HCT116 (cell line): ENCODE measurements around the gene SDE2. TPM values are rescaled to one million over a fixed set of nuclear protein-coding genes. Genes with fewer than 3 reads are reported as not detected.

Experiments
- ATAC-seq: fragments of 200-7000 bp; cut with Tn5 transposase; 2 replicates; pipeline ENCODE4 v1.9.1; 2020; ENCODE audit warnings: mild to moderate bottlenecking, moderate library complexity
- BruUV-seq: library from RNA; stranded (reverse); fragments of 400-500 nt; replicated peaks from 2 replicates; lab custom pipeline; 2021; lab: Mats Ljungman, UMichigan
- CTCF ChIA-PET: fragments of 300-600 bp; sonication (Branson Sonifier 250); formaldehyde crosslinking; loops from one replicate; lab custom pipeline; 2021; ENCODE audit warnings: antibody characterized with exemption; lab: Charles Lee
- POLR2A ChIA-PET: fragments of 300-600, 350-600 bp; sonication (Branson Sonifier 250); formaldehyde crosslinking; loops from one replicate; lab custom pipeline; 2021; ENCODE audit warnings: antibody characterized with exemption; lab: Charles Lee
- RAD21 ChIA-PET, 2 experiments: fragments of 300-600 bp; sonication (Branson Sonifier 250); formaldehyde crosslinking; loops; one replicate each; lab custom pipeline; 2023; ENCODE audit warnings: low total read pairs in 2 of 2; ENCODE audit not compliant: uncharacterized antibody in 2 of 2, unreplicated experiment in 2 of 2, low non-redundant PET in 1 of 2; lab: Charles Lee
- DNase-seq: peaks from one replicate; pipeline ENCODE4 v3.0.0-alpha.2; 2010; ENCODE audit warnings: low read depth, low spot score
- H2AFZ ChIP-seq: fragments of 200-600 bp; shearing (Covaris generic), sonication (generic); 2 replicates; pipeline ENCODE4 v1.6.1; 2017; ENCODE audit warnings: low read depth, mixed run types, mixed read lengths, antibody characterized with exemption, low read length; ENCODE audit not compliant: poor library complexity, severe bottlenecking
- H3K27ac ChIP-seq: 2 replicates; pipeline ENCODE4 v1.5.1; 2012; ENCODE audit warnings: low read depth, low read length
- H3K27me3 ChIP-seq: fragments of 200-600 bp; sonication (generic); 2 replicates; pipeline ENCODE4 v1.6.1; 2016; ENCODE audit warnings: mixed run types, low read length, mixed read lengths; ENCODE audit not compliant: insufficient read depth
- H3K36me3 ChIP-seq, 2 experiments: fragments of 200-500 bp in 1 of 2; fragments of 200-600 bp in 1 of 2; sonication (Bioruptor generic) in 1 of 2; sonication (generic) in 1 of 2; 2 replicates each; pipeline versions ENCODE4 v1.5.1 to v1.6.1; 2014 to 2016; ENCODE audit warnings: low read length in 2 of 2, inconsistent platforms in 1 of 2, mixed read lengths in 1 of 2, mixed run types in 1 of 2; ENCODE audit not compliant: insufficient read depth in 2 of 2, control insufficient read depth in 1 of 2
- H3K4me1 ChIP-seq, 2 experiments: fragments of 200-600 bp in 1 of 2; sonication (generic) in 1 of 2; 2 replicates each; pipeline versions ENCODE4 v1.5.1 to v1.6.1; 2012 to 2017; ENCODE audit warnings: low read length in 2 of 2, inconsistent platforms in 1 of 2, mild to moderate bottlenecking in 1 of 2, mixed read lengths in 1 of 2, mixed run types in 1 of 2, moderate library complexity in 1 of 2; ENCODE audit not compliant: insufficient read depth in 2 of 2, control insufficient read depth in 1 of 2
- H3K4me2 ChIP-seq: fragments of 200-600 bp; sonication (generic); 2 replicates; pipeline ENCODE4 v1.6.1; 2017; ENCODE audit warnings: mixed run types, low read length, mixed read lengths
- H3K4me3 ChIP-seq, 2 experiments: fragments of 200-600 bp in 1 of 2; sonication (generic) in 1 of 2; replicated peaks in 1 of 2; 2 replicates each; pipeline ENCODE4 v1.5.1; 2011 to 2016; ENCODE audit warnings: low read length in 2 of 2, control low read depth in 1 of 2, low read depth in 1 of 2, mild to moderate bottlenecking in 1 of 2, mixed read lengths in 1 of 2, mixed run types in 1 of 2
- H3K79me2 ChIP-seq: fragments of 200-600 bp; sonication (generic); 2 replicates; pipeline ENCODE4 v1.6.1; 2017; ENCODE audit warnings: mild to moderate bottlenecking, mixed run types, low read length, moderate library complexity, mixed read lengths; ENCODE audit not compliant: insufficient read depth
- H3K9ac ChIP-seq: fragments of 200-600 bp; sonication (generic); 2 replicates; pipeline ENCODE4 v1.6.1; 2016; ENCODE audit warnings: low read length, mixed read lengths
- H3K9me2 ChIP-seq: fragments of 200-600 bp; sonication (generic), shearing (Covaris generic); 2 replicates; pipeline ENCODE4 v1.6.1; 2017; ENCODE audit warnings: mixed run types, mild to moderate bottlenecking, moderate library complexity; ENCODE audit not compliant: insufficient read depth
- H3K9me3 ChIP-seq, 2 experiments: fragments of 200-500 bp in 1 of 2; fragments of 200-600 bp in 1 of 2; sonication (Bioruptor generic) in 1 of 2; sonication (generic) in 1 of 2; 2 replicates each; pipeline ENCODE4 v1.6.1; 2014 to 2017; ENCODE audit warnings: low read length in 2 of 2, mixed read lengths in 2 of 2, inconsistent platforms in 1 of 2, low read depth in 1 of 2, mild to moderate bottlenecking in 1 of 2, mixed run types in 1 of 2, moderate library complexity in 1 of 2; ENCODE audit not compliant: control insufficient read depth in 1 of 2, insufficient read depth in 1 of 2
- H4K20me1 ChIP-seq: fragments of 200-600 bp; sonication (generic), shearing (Covaris generic); 2 replicates; pipeline ENCODE4 v1.6.1; 2017; ENCODE audit warnings: mixed run types, mild to moderate bottlenecking, moderate library complexity; ENCODE audit not compliant: insufficient read depth
- ATF3 ChIP-seq: IDR thresholded peaks from 2 replicates; pipeline ENCODE4 v1.6.1; 2012
- EGR1 ChIP-seq: IDR thresholded peaks from 2 replicates; pipeline ENCODE4 v1.6.1; 2012; ENCODE audit warnings: low read depth
- ELF1 ChIP-seq: IDR thresholded peaks from 2 replicates; pipeline ENCODE4 v1.6.1; 2012; ENCODE audit warnings: low read depth, borderline replicate concordance
- POLR2A ChIP-seq: IDR thresholded peaks from 2 replicates; pipeline ENCODE4 v1.7.0; 2011; ENCODE audit warnings: borderline replicate concordance; ENCODE audit not compliant: insufficient read depth, insufficient read length; ENCODE audit errors: extremely low read depth
- SIN3A ChIP-seq: IDR thresholded peaks from 2 replicates; pipeline ENCODE4 v1.6.1; 2012; ENCODE audit warnings: low read depth
- ZFX ChIP-seq: fragments of 450-650 bp; IDR thresholded peaks from 2 replicates; pipeline ENCODE4 v1.6.1; 2017
- ZNF274 ChIP-seq: fragments of 200-500 bp; sonication (Bioruptor generic); IDR thresholded peaks from 2 replicates; pipeline ENCODE4 v1.6.1; 2014; ENCODE audit warnings: mild to moderate bottlenecking, low read depth, low read length, inconsistent platforms
- intact Hi-C: fragments of 100-400 bp; cut with micrococcal nuclease; formaldehyde crosslinking; loops from 2 replicates; pipeline ENCODE4 v1.10.0; 2022
- total RNA-seq: library from RNA; stranded (reverse); gene quantifications from one replicate; pipeline ENCODE4 v1.2.1, GENCODE V29; 2021; ENCODE audit not compliant: unreplicated experiment

The SDE2 gene
- total RNA-seq, 1 experiment from 2014 or later = 22.5 TPM

GRCh38 chr1:225950905-225951497 lies 48.1 kb downstream of the SDE2 start:
- H3K4me1 ChIP-seq = peaks cover 3% of the 10 kb centered on the region in 2 experiments; a peak in 1 of 4 replicates
- no peaks in the 10 kb centered on the region for H3K27me3 ChIP-seq
- no peak overlapping the region for H3K27ac ChIP-seq
- H3K9ac ChIP-seq = no peak overlapping the region
- H2AFZ ChIP-seq = no peak overlapping the region
- no TSS peak for BruUV-seq
- ATAC-seq = peak; percentile 85
- intact Hi-C loops = no loop called here
- no peak for DNase-seq
- H3K36me3 ChIP-seq = no peaks in the 10 kb centered on the region
- ChIA-PET RAD21 (no interaction called here), POLR2A (interaction anchor here (0.9 kb wide), 1 partner anchor 27 kb away, joined by 3 read pairs; the partner anchor contains the start of gene PYCR2), CTCF (interaction anchor here (0.6 to 2.8 kb wide), 2 partner anchors 11 to 17 kb away, joined by 5 to 15 read pairs; no protein-coding TSS in a partner anchor)
- H3K79me2 ChIP-seq = no peaks in the 10 kb centered on the region
- H3K9me2 ChIP-seq = no peaks in the 10 kb centered on the region
- H4K20me1 ChIP-seq = no peaks in the 10 kb centered on the region
- H3K4me3 ChIP-seq = no peak overlapping the region
- H3K9me3 ChIP-seq = no peaks in the 10 kb centered on the region
- no peak overlapping the region for H3K4me2 ChIP-seq
- TF ChIP-seq EGR1 (no peak), ELF1 (no peak), POLR2A (no peak), ZNF274 (no peak), ZFX (no peak), SIN3A (no peak)
- TF ChIP-seq, all 23 proteins: peak for 0

GRCh38 chr1:225949041-225949440 lies 50.1 kb downstream of the SDE2 start:
- no peak overlapping the region for H3K27ac ChIP-seq
- intact Hi-C loops = no loop called here
- no peak overlapping the region for H2AFZ ChIP-seq
- no peaks in the 10 kb centered on the region for H3K9me3 ChIP-seq
- H3K4me2 ChIP-seq = no peak overlapping the region
- no peak for ATAC-seq
- TF ChIP-seq ZNF274 = no peak
- TF ChIP-seq ATF3 = no peak
- TF ChIP-seq, all 23 proteins: peak for 0
- CTCF ChIA-PET = interaction anchor here (1.0 kb wide), 1 partner anchor 14 kb away, joined by 3 read pairs; no protein-coding TSS in a partner anchor
- Histone ChIP-seq H3K79me2 (no peaks in the 10 kb centered on the region), H3K9me2 (no peaks in the 10 kb centered on the region), H3K4me1 (peaks cover 3% of the 10 kb centered on the region in 2 experiments; a peak in 1 of 4 replicates), H3K9ac (no peak overlapping the region), H4K20me1 (no peaks in the 10 kb centered on the region), H3K4me3 (no peak overlapping the region), H3K27me3 (no peaks in the 10 kb centered on the region), H3K36me3 (no peaks in the 10 kb centered on the region)
- BruUV-seq = no TSS peak
- POLR2A ChIA-PET = no interaction called here
- RAD21 ChIA-PET = no interaction called here
- DNase-seq = no peak
